ENCODE data around the gene DDC.

GRCh38 chr7:50411332-50411731, 153.9 kb downstream of the DDC start:
- TF ChIP-seq, protein P1, sequence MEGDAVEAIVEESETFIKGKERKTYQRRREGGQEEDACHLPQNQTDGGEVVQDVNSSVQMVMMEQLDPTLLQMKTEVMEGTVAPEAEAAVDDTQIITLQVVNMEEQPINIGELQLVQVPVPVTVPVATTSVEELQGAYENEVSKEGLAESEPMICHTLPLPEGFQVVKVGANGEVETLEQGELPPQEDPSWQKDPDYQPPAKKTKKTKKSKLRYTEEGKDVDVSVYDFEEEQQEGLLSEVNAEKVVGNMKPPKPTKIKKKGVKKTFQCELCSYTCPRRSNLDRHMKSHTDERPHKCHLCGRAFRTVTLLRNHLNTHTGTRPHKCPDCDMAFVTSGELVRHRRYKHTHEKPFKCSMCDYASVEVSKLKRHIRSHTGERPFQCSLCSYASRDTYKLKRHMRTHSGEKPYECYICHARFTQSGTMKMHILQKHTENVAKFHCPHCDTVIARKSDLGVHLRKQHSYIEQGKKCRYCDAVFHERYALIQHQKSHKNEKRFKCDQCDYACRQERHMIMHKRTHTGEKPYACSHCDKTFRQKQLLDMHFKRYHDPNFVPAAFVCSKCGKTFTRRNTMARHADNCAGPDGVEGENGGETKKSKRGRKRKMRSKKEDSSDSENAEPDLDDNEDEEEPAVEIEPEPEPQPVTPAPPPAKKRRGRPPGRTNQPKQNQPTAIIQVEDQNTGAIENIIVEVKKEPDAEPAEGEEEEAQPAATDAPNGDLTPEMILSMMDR (IDR thresholded peaks at IDR 0.05), result no peak
- TF ChIP-seq POLR2A (IDR thresholded peaks at IDR 0.05), result no peak

All from esophagus squamous epithelium (tissue), 4 donors.